Measurements from ENCODE around the gene CIB4.

GRCh38 chr2:26590980-26591618, 50.1 kb downstream of the CIB4 start:
- TF ChIP-seq CTCF (IDR thresholded peaks at IDR 0.05; ENCODE audit: poor library complexity) (no peak), EZH2 (IDR thresholded peaks at IDR 0.05; ENCODE audit: borderline replicate concordance) (no peak), EZH2phosphoT487 (IDR thresholded peaks at IDR 0.05; ENCODE audit: low read depth, severe bottlenecking, unreplicated experiment) (no peak)

Data from hepatocyte (in vitro differentiated cells).